ENCODE data around the gene YIPF5. TPM values are rescaled to one million over a fixed set of nuclear protein-coding genes. Genes with fewer than 3 reads are reported as not detected.

Gene YIPF5
- total RNA-seq, 3 donors from 2014 or later: 45.9 to 53.6 (median 53.5) TPM

- ATAC-seq: peak; percentile 63
- intact Hi-C loops (cut with DNase I, micrococcal nuclease): no loop called here
- Histone ChIP-seq H3K4me3 (no peak overlapping the region), H3K4me1 (ENCODE audit: low read depth) (no peaks in the 10 kb centered on the region), H3K9me3 (no peaks in the 10 kb centered on the region), H3K36me3 (ENCODE audit: low read depth) (no peaks in the 10 kb centered on the region)
- no peak for DNase-seq
- no peak for TF ChIP-seq CTCF (IDR thresholded peaks at IDR 0.05)
Observed at GRCh38 chr5:144142139-144142823, 28.2 kb downstream of the YIPF5 start.

GRCh38 chr5:144141585-144141984 lies 28.9 kb downstream of the YIPF5 start:
- H3K4me1 ChIP-seq (ENCODE audit: low read depth): no peaks in the 10 kb centered on the region
- no peak for TF ChIP-seq CTCF (IDR thresholded peaks at IDR 0.05)
- intact Hi-C loops (cut with DNase I, micrococcal nuclease): no loop called here
- DNase-seq: no peak
- no peak for ATAC-seq
- no peaks in the 10 kb centered on the region for H3K9me3 ChIP-seq
- no peaks in the 10 kb centered on the region for H3K36me3 ChIP-seq (ENCODE audit: low read depth)
- H3K4me3 ChIP-seq: no peak overlapping the region

GRCh38 chr5:144139586-144139985 lies 30.9 kb downstream of the YIPF5 start:
- H3K9me3 ChIP-seq: no peaks in the 10 kb centered on the region
- ATAC-seq: no peak
- no peaks in the 10 kb centered on the region for H3K4me1 ChIP-seq (ENCODE audit: low read depth)
- intact Hi-C loops (cut with DNase I, micrococcal nuclease): no loop called here
- H3K36me3 ChIP-seq (ENCODE audit: low read depth): no peaks in the 10 kb centered on the region
- no peak for DNase-seq
- TF ChIP-seq CTCF (IDR thresholded peaks at IDR 0.05): no peak
- H3K4me3 ChIP-seq: no peak overlapping the region

GRCh38 chr5:144135113-144135762 lies 35.2 kb downstream of the YIPF5 start:
- intact Hi-C loops (cut with DNase I, micrococcal nuclease): no loop called here
- ATAC-seq (no peak), DNase-seq (no peak)
- Histone ChIP-seq H3K4me1 (ENCODE audit: low read depth) (no peaks in the 10 kb centered on the region), H3K4me3 (no peak overlapping the region), H3K36me3 (ENCODE audit: low read depth) (no peaks in the 10 kb centered on the region), H3K9me3 (no peaks in the 10 kb centered on the region)
- TF ChIP-seq CTCF (IDR thresholded peaks at IDR 0.05): no peak

- no peak overlapping the region for H3K4me3 ChIP-seq
- no peaks in the 10 kb centered on the region for H3K36me3 ChIP-seq (ENCODE audit: low read depth)
- intact Hi-C loops (cut with DNase I, micrococcal nuclease): no loop called here
- H3K9me3 ChIP-seq: no peaks in the 10 kb centered on the region
- no peaks in the 10 kb centered on the region for H3K4me1 ChIP-seq (ENCODE audit: low read depth)
- no peak for TF ChIP-seq CTCF (IDR thresholded peaks at IDR 0.05)
- DNase-seq: no peak
- ATAC-seq: no peak
Observed at GRCh38 chr5:144134194-144134826, 36.1 kb downstream of the YIPF5 start.

Data from mucosa of descending colon (tissue), 3 donors.